Neural cell (in vitro differentiated cells): ENCODE results near the gene TAOK1.

ENCODE experiments used
- CTCF ChIP-seq: fragments of 450-650 bp; IDR thresholded peaks from 2 replicates; pipeline ENCODE4 v1.5.1; 2014; ENCODE audit warnings: antibody characterized with exemption, mild to moderate bottlenecking, moderate library complexity; ENCODE audit not compliant: poor library complexity, severe bottlenecking
- EP300 ChIP-seq: fragments of 450-650 bp; conservative IDR thresholded peaks from 2 replicates; pipeline ENCODE4 v1.6.1; 2014; ENCODE audit warnings: antibody characterized with exemption, mild to moderate bottlenecking, moderate library complexity; ENCODE audit not compliant: poor library complexity, severe bottlenecking
- POLR2AphosphoS5 ChIP-seq: IDR thresholded peaks from 2 replicates; pipeline ENCODE4 v1.6.1; 2012
- REST ChIP-seq: IDR thresholded peaks from 2 replicates; pipeline ENCODE4 v1.6.1; 2012; ENCODE audit warnings: borderline replicate concordance

- TF ChIP-seq EP300 (no peak), REST (no peak), CTCF (no peak), POLR2AphosphoS5 (no peak)
Observed at GRCh38 chr17:29357821-29358232, 32.3 kb upstream of the TAOK1 start.
